DMS 273 (cell line): ENCODE data around the gene ELF4.
A peak's percentile ranks its signal among the peaks of the same experiment; 100 is the strongest.

Experiments used
- DNase-seq: peaks from one replicate; lab custom pipeline; 2025; ENCODE audit not compliant: unreplicated experiment; lab: John Stamatoyannopoulos, UW

Gene ELF4

GRCh38 chrX:130051176-130051845 is 59.0 kb downstream of the ELF4 start:
- DNase-seq = no peak

- DNase-seq = no peak
These were observed 60.5 kb downstream of the ELF4 start for GRCh38 chrX:130049821-130050220.

GRCh38 chrX:130048686-130049222 is 61.5 kb downstream of the ELF4 start:
- no peak for DNase-seq

- no peak for DNase-seq
These were observed 62.9 kb downstream of the ELF4 start for GRCh38 chrX:130047416-130047815.

GRCh38 chrX:130039847-130040246 is 70.5 kb downstream of the ELF4 start:
- peak; percentile 39 for DNase-seq

GRCh38 chrX:130034178-130034577 is 76.1 kb downstream of the ELF4 start:
- no peak for DNase-seq

DNA sequence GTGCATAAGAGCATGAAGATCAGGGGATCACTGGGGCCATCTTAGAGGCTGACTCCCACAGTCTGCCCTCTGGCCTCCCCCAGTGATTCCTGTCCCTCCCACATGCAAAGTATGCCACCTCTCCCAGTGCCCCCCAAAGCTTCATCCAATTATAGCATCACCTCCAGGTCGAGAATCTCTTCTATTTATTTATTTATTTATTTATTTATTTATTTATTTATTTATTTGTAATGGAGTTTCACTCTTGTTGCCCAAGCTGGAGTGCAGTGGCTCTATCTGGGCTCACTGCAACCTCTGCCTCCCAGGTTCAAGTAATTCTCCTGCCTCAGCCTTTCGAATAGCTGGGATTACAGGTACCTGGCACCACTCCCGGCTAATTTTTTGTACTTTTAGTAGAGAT is 77.7 kb downstream of the ELF4 start:
- no peak for DNase-seq

- no peak for DNase-seq
These were observed 79.5 kb downstream of the ELF4 start for GRCh38 chrX:130030826-130031225.

GRCh38 chrX:130028196-130028595 is 82.1 kb downstream of the ELF4 start:
- DNase-seq = peak; percentile 42

DNA sequence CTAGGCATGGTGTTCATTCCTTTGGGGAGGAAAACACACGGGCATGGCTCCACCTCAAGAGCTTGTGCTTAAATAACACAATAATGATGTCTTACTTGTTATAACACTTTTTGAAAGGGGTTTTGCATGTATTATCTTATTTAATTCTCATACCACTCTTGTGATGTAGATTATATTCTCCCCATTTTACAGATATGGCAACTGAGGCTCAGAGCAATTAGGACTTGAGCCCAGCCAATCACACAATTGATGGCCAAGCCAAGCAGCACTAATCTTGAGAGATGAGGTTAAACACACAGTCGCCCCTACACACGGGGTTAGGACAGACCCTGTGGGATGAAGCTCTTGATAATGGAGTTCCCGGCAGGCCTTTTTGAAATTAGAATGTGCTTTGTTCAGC is 82.7 kb downstream of the ELF4 start:
- DNase-seq = no peak

DNA sequence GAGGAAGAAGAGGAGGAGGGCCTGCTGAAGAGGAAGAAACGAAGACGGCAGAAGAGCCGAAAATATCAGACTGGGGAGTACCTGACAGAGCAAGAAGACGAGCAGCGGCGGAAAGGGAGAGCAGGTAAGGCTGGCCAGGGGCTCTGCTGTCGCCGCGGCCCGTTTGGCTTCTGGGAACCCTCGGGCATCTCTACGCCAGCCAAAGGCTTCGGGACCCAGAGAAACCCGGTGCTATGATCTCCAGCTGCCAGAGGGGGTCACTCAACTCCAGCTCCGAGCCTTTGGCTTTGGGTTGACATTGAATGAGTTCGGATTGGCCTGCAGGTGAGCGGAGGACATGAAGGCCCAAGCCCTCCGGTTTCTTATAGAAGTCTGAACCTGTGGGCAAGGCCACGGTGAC is 85.0 kb downstream of the ELF4 start:
- no peak for DNase-seq

GRCh38 chrX:130024127-130024526 is 86.2 kb downstream of the ELF4 start:
- DNase-seq = peak; percentile 30

- no peak for DNase-seq
These were observed 89.5 kb downstream of the ELF4 start for GRCh38 chrX:130020661-130021324.

GRCh38 chrX:130018143-130018542 is 92.2 kb downstream of the ELF4 start:
- DNase-seq = no peak

GRCh38 chrX:130015181-130015580 is 95.1 kb downstream of the ELF4 start:
- no peak for DNase-seq
